ENCODE data around the gene GPRASP1.
"Not testable (repeated sequence)": the region's sequence is repeated elsewhere in the genome, so short reads cannot be mapped to it uniquely, and the experiment has no call there.

GPRASP1 gene

GRCh38 chrX:102669526-102669925 lies 18.2 kb downstream of the GPRASP1 start:
- no peak overlapping the region for H3K4me3 ChIP-seq (ENCODE audit: low read length)
- DNase-seq (ENCODE audit: low read depth): no peak
- no peak for TF ChIP-seq CTCF (IDR thresholded peaks at IDR 0.05; ENCODE audit: insufficient read depth, low read depth, low read length, missing control alignments)

- TF ChIP-seq CTCF (IDR thresholded peaks at IDR 0.05; ENCODE audit: insufficient read depth, low read depth, low read length, missing control alignments): no peak
- no peak overlapping the region for H3K4me3 ChIP-seq (ENCODE audit: low read length)
- no peak for DNase-seq (ENCODE audit: low read depth)
Measured at GRCh38 chrX:102672856-102673255, 21.6 kb downstream of the GPRASP1 start.

GRCh38 chrX:102677479-102677878 lies 26.2 kb downstream of the GPRASP1 start:
- DNase-seq (ENCODE audit: low read depth); H3K4me3 ChIP-seq (ENCODE audit: low read length): not testable (repeated sequence)

GRCh38 chrX:102684772-102685520 lies 33.7 kb downstream of the GPRASP1 start:
- TF ChIP-seq CTCF (IDR thresholded peaks at IDR 0.05; ENCODE audit: insufficient read depth, low read depth, low read length, missing control alignments): no peak

GRCh38 chrX:102694749-102695148 lies 43.5 kb downstream of the GPRASP1 start:
- DNase-seq (ENCODE audit: low read depth): no peak
- H3K4me3 ChIP-seq (ENCODE audit: low read length): no peak overlapping the region
- no peak for TF ChIP-seq CTCF (IDR thresholded peaks at IDR 0.05; ENCODE audit: insufficient read depth, low read depth, low read length, missing control alignments)

More at GRCh38 chrX:102684772-102685520, 33.7 kb downstream of the GPRASP1 start:
- H3K4me3 ChIP-seq (ENCODE audit: low read length): no peak overlapping the region
- no peak for DNase-seq (ENCODE audit: low read depth)

GRCh38 chrX:102696306-102696705 lies 45.0 kb downstream of the GPRASP1 start:
- no peak for DNase-seq (ENCODE audit: low read depth)
- TF ChIP-seq CTCF (IDR thresholded peaks at IDR 0.05; ENCODE audit: insufficient read depth, low read depth, low read length, missing control alignments): no peak
- H3K4me3 ChIP-seq (ENCODE audit: low read length): no peak overlapping the region

- TF ChIP-seq CTCF (IDR thresholded peaks at IDR 0.05; ENCODE audit: insufficient read depth, low read depth, low read length, missing control alignments): no peak
- DNase-seq (ENCODE audit: low read depth): no peak
- no peak overlapping the region for H3K4me3 ChIP-seq (ENCODE audit: low read length)
Measured at GRCh38 chrX:102697494-102697893, 46.2 kb downstream of the GPRASP1 start.

Measured in epithelial cell of esophagus (primary cell).